HS-27A (cell line): Measurements from ENCODE around the gene POC1A.
"Not testable (repeated sequence)": the region's sequence is repeated elsewhere in the genome, so short reads cannot be mapped to it uniquely, and the experiment has no call there.

Experiments
- DNase-seq: peaks from one replicate; pipeline ENCODE4 v3.0.0-alpha.2; 2012; ENCODE audit warnings: low read depth, missing footprints

POC1A gene

DNA sequence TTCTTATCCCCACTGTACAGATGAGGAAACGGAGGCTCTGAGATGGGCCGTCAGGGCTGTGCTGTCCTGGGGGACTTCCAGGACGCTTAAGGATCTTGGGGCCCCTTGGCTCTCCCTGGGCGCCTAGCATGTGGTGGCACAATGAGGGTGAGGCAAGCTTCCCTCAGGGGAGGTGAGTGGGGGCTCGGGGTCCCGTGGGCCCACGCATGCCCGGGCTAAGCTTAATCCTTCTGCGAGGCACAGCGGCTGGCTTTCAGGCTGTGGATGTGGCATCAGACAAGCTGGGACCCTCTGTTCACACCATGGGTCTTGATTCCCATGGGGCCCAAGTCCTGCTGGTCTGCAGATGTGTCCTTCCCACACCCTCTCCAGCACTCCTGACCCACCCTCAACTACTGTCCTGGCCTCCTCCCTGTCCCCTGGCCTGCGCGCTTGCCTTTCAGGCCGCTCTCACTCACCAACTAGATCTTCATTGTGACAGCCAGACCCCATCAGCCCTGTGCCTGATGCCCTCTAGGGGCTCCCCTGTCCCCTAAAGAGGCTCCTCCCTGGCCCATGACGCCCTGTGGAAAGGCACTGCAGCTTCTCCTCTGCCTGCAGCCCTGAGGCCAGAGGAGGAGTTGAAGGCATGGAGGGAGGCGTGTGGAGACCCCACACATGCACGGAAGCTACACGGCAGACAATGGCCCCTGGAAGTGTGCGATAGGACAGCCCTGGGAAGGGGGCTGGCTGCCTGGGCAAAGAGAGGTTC lies 109.2 kb downstream of the POC1A start:
- no peak for DNase-seq

DNA sequence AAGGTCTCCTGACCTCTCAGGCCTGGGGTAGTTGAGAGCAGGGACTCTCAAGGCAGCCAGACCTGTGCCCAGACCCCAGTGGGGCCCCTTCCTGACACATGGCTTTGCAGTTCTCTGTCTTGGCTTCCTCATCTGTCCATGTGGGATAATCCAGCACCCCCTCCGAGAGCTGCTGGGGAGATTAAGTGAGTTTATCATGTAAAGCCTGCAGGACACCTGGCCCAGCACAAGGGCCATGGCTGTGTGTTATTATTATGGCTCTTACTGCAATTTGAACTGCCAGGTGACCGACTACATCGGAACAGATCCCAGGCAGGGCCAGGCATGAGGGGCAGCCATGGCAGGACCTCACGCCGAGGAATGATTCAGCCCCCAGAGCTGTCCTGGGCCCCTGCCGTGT lies 110.5 kb downstream of the POC1A start:
- DNase-seq: no peak

DNA sequence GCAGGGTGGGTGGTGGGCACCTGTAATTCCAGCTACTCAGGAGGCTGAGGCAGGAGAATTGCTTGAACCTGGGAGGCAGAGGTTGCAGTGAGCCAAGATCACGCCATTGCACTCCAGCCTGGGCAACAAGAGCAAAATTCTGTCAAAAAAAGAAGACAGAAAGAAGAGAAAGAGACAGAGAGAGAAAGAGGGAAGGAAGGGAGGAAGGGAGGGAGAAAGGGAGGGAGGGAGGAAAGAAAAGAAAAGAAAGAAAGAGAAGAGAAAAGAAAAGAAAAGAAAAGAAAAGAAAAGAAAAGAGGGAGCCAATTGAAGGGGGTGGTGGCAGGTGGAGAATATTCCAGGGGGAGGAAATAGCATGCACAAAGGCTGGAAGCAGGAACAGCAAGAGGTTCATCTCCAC lies 111.2 kb downstream of the POC1A start:
- DNase-seq: not testable (repeated sequence)

DNA sequence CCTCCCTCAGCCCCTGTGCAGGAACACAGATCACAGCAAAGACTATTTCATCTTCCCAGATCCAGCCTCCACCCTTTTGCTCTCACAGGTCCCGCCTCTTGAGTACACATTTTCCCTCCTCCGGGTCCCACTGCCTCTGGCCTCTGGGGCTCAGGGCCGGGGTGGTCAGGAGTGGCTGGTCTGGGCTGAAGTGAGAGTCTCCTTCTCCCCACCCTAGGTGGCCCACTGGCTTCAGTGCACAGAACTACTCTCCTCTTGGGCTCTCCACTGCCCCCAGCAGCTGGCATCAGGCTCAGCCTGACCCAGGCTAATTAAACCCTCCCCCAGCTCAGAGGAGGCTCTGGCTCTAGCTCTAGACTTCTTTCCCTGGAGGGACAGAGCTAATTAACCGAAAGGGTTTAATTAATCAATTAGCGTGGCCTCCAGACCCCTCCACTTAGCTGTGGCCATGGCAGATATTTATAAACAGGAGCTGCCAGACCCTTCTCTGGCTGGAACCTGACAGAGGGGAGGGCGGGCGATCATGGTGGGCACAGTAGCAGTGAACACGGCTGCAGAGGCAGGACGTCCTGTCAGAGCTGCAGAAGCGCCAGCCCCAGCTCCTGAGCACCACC lies 113.0 kb downstream of the POC1A start:
- no peak for DNase-seq

DNA sequence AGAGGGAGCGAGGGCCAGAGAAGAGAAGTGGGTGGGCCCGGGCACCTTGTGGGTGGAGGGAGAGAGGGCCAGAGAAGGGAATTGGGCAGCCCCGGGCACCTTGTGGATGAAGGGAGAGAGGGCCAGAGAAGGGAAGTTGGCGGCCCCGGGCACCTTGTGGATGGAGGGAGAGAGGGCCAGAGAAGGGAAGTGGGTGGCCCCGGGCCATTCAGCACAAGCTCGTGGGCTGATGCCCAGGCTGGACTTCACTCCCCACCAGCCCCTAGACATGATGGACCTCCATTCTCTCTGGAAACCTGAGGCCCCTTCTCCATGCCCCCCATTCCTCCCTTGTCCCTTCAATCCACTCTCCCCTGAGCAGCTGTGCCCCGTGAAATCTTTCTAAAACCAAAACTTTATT lies 113.6 kb downstream of the POC1A start:
- no peak for DNase-seq

DNA sequence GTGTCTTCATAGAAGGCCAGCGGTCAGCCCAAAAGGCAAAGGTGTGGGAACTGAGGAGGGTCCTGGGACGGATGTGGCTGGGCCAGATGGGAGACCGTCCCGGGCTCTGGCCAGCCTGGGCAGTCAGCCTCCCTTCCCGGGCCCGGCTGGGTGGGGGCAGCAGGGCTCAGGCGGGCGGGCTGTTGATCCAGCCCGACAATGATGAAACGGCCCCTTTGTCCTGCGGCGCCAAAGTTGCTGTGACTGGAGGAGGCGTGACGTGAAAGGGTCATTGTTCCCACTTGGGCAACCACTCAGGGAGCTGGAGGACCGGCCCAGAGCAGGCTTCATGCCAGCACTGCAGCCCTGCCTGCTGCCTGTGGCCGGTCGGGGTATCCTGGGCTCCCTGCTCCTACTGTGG lies 114.4 kb downstream of the POC1A start:
- no peak for DNase-seq

DNA sequence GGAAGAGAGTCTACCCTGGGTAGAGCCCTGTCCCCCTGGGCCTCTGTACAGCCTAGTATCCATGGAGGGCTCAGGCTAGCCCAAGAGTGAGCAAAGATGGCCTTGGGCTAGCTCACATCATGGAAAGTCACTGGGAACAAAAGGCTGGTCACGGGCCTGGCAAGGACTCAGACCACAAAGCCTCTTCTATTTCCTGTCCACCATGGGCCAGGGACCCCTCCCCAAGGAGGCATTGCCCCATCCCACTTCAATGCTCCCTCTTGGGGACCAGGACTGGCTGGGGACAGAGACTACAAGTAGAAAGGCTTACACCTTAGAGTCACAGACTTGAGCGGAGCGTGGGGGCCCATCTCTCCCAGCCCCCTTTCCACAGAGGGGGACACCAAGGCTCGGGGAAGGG lies 114.8 kb downstream of the POC1A start:
- no peak for DNase-seq

DNA sequence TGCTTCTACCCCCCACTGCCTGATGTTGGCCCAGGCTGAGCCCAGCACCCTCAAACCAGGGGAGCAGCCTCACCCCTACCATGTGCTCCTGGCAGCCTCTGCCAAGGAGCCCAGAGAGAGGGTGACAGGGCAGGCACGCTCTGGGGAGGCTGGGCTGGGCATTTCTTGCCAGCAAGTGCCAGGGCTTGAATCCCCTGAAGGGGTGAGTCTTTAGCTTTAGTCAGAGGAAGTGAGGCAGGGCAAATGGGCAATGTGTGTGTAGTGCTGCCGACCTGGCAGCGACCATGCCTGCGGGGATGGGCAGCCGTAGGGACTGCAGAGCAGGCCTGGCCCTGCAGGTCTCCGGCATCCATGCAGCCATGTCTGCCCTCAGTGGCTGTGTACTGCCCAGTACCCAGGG lies 116.0 kb downstream of the POC1A start:
- no peak for DNase-seq

DNA sequence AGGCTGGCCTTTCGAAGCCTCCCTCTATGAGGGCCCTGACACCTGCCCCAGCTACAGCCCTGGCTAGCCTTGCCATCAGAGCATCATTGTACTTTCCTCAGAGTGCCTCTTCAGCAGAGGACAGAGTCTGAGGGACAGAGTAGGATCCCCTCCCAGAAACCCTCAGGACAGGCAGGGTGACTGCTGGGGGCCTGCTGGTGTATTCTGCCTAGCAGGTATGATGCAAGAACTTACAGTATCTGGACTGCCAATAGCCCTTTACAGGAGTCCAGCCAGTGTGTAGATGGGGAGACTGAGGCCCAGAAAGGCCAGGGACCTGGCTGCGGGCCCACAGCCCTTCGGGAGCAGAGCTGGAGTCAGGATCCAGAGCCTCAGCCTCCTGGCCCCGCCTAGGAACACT lies 116.9 kb downstream of the POC1A start:
- no peak for DNase-seq

DNA sequence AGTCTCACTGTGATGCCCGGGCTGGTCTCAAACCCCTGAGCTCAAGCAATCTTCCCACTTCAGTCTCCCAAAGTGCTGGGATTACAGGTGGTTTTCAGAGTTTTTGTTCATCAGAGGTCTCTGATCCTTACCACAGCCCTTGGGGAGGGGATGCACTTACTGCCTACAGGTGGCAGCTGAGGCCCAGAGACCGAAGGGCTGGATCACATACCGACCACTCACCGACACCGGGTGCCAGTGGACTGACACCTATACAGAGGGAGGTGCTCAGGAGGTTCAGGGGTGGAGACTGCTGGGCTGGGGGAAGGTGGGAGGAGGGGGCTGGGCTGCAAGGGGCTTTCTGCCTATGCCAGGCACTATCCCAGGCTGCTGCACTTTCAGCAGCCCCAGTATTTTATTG lies 117.4 kb downstream of the POC1A start:
- DNase-seq: no peak

DNA sequence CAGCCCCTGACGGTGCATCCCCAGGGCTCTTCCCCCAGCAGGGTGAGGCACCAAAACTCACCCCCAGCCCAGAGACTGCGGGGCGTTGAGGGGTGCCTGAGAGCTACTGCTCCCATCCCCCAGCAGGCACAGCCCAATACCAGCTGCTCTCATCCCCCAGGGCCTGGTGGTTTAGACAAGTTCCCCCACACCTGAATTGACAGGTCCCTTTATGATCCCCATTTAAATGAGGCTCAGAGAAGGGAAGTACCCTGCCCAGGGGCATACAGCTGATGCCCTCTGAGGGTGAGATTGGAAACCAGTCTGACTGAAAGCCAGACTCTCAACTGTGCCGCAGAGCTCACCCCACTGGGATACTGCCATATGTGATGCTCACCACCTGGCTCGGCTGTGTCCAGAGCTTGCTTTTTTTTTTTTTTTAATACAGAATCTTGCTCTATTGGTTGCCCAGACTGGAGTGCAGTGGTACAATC lies 118.0 kb downstream of the POC1A start:
- DNase-seq: no peak

DNA sequence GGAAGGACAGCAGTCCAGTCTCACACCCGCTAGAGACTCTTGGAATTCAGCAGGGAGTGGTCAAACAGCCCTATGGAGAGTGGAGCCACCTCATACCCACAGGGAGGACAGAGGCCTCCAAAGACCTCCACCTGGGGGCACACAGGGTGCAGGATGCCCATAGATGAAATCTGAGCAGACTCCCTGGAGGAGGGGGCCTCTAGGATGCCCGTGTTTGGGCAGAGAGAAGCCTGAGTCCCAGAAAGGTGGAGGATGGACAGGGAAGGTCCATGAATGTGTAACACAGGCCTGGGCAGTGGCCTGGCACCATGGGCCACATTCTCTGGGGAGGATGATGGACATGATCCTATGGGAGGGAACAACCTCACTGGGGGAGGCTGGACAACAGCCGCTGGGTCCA lies 119.6 kb downstream of the POC1A start:
- DNase-seq: no peak

DNA sequence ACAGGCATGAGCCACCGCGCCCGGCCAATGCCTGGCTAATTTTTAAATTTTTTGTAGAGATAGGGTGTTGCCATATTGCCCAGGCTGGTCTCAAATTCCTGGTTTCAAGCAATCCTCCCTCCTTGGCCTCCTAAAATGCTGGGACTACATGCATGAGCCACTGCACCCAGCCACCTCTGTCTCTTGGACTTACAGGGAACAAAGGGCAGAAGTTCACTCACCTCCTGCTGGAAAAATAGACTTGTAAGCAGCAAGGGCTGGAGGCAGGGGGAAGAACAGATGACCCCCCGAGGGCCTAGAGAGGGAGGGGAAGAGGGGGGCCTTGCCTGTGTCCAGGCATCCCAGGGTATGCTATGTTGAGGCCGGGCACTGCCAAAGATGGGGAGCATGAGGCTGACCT lies 120.0 kb downstream of the POC1A start:
- no peak for DNase-seq

DNA sequence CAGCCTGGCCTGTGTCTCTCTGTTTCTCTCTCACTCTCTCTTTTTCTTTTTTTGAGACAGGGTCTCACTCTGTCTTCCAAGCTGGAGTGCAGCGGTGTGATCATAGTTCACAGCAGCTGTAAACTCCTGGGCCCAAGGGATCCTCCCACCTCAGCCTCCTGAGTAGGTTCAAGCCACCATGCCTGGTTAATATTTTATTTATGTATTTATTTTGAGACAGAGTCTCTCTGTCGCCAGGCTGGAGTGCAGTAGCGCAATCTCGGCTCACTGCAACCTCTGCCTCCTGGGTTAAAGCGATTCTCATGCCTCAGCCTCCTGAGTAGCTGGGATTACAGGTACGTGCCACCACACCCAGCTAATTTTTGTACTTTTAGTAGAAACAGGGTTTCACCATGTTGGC lies 120.5 kb downstream of the POC1A start:
- DNase-seq: not testable (repeated sequence)

DNA sequence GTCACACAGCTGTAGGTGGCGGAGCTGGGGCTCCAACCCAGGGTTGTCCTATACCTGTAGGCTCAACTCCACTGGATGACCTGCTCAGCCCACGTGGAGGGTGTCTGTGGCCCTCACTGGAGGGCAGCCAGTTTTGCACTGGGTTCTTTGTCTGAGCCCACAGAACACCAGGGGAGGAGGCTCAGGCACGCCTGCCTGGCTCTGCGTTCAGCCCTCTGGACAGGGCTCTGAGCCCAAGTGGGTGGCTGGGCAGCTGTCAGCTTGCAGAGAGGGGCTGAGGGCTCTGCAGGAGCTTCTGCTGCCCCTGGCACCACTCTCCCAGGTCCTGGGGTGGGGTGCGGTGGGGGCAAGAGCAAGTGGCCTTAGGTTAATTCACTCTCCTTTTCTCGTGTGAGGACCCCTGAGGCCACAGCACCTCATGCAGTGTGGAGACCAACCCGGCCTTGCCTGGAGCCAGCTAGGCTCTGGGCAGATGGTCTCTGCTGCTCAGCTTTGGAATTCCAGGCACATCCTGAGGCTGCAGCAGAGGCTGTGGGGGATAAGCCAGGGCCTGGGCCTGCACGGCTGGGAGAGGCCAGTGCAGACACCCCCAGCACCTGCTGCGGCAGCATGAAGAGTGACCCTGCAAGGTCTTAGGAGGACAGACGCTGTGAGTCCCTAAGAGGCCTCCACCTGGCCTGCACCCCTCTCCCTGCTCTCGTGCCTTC lies 121.4 kb downstream of the POC1A start:
- no peak for DNase-seq

DNA sequence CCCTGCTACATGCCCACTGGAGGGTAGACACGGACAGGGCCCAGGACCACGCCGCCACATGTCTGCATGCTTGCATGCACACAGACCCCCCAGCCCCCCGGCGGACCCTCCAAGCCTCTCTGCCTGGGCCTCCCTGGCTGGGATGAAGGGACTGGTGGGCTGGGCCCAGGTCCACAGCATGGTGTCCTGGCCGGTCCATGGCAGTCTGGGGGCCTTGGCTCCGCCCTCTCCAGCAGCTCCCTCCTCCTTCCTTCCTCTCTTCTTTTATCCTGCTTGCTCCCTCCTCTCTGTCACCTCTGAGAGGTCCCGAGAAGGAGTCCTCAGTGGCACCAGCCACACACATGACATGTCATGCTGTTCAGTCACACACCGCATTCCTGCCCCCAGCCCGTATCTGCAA lies 122.3 kb downstream of the POC1A start:
- no peak for DNase-seq

DNA sequence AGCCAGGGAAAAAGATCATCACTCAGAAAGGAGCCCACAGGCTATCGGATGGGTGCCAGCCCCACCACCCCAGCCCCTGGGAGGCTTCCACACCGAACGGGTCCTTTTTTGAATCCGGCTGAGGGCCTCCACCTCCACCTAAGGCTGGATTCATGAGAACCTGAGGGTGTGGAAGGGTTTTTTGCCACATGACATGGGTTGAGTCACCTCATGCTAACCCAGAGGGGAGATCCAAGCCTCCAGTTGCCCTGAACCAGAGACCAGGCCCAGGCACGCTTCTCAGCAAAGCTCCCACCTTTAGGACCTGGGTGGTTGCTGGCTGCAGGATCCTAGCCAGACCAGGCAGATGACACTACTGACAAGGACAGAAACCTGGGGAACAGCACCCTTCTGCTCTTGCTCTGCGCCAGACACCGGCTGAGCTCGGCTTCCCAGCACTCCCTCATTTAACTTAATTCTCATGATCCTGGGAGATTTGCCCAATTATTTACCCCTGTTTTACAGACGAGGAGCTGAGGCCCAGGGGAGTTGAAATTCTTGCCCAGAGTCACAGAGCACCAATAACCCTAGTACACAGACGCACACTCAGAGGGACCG lies 123.4 kb downstream of the POC1A start:
- no peak for DNase-seq

DNA sequence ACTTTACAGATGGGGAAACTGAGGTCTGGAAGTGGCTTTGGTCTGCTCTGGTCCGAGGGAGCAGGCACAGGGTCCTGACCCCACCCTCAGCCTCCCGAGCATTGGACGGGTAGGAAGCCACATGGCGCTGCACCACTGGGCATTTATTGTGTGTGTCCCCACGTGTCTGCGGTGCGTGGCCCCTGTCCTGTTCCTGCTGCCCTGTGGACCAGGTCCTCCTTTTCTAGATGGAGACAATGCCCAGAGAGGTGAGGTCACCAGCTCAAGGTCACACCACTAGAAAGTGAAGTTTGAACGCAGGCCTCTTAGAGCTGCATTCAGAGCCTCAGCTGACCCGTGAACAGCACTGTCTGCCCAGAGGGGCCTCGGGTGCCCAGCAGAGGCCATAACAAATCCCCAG lies 124.7 kb downstream of the POC1A start:
- no peak for DNase-seq

DNA sequence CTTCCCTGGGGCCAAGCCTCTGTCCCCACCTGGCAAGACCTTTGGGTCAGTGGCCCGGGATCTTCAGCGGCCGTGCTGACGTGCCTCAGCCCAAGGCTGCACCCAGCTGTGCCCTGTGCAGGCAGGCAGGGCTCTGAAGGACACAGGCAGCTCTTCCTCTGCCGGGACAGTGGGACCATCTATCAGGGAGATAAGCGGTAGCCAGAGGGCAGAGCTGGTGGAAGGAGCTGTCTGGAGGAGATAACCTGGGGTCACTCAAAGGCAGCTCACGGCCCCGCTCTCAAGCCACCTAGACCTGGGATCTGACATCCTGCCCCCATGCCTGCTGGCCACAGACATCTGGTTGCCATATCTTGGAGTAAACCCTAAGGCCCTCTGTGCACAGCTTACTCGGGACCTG lies 125.2 kb downstream of the POC1A start:
- DNase-seq: no peak

DNA sequence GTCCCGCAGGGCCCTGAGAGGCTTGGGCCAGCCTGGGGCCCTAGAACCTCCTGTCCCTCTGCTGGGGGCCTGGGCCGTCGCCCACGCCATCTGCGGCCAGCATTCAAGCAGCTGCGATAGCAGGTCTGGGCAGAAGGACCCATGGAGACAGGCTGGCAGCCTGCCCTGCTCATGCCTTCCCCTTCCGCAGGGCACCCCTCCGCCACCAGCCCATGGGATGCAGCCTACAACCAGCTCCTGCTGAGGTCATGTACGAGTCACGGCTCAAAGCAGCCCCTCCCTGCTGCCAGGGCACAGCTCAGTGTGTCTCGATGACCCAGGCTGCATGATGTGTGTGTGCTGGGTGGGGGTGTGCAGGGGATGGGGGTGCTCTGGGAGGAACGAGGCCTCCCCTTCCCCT lies 125.7 kb downstream of the POC1A start:
- no peak for DNase-seq

DNA sequence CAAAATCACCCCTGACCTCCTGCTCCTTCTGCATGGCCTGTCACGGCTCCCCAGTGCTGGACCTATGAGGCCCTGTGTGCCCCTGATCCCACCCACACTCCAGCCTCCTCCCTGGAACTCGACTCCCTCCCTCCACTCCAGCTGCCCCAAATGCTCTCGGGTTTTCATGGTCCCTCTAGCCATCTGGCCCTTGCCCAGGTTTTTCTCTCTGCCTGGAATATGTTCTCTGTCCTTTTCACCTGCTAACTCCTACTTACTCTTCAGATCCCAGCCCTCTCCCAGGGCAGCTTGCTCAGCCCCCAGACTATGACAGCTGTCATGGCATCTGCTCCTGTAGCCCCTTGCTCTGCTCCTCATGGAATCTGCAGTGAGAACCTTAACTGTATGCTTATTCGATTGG lies 128.2 kb downstream of the POC1A start:
- DNase-seq: no peak

DNA sequence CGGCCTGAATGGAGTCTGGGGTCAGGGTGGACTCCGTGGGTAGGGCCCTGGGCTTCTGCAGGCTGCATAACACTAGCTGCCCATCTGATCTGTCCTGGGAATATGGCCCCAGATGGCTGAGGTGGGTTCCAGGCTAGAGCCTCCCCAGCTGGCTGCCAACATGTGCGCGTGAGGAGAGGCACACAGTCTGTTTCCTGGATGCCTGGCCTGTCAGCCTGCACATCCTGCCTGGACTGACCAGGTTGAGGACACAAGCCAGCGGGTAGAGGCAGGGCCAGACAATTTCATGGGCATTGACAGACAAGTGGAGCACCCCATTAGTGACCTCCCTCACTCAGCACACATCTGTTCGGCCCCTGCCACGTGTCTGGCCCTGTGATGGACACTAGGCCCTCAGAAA lies 128.8 kb downstream of the POC1A start:
- no peak for DNase-seq
